ENCODE results near the gene LPCAT1. TPM values are rescaled to one million over a fixed set of nuclear protein-coding genes. Genes with fewer than 3 reads are reported as not detected.

LPCAT1 gene
- total RNA-seq, 1 experiment from 2014 or later, result 59.8 TPM

- no peak for DNase-seq (ENCODE audit: low read depth, low spot score)
- no peak for ATAC-seq
- no peak overlapping the region for H3K27ac ChIP-seq (ENCODE audit: low read length)
- H3K9me3 ChIP-seq (ENCODE audit: control insufficient read depth, insufficient read depth, low read depth, low read length), result no peaks in the 10 kb centered on the region
- no peaks in the 10 kb centered on the region for H3K36me3 ChIP-seq (ENCODE audit: control insufficient read depth, insufficient read depth, low read length)
- no peaks in the 10 kb centered on the region for H3K27me3 ChIP-seq (ENCODE audit: control insufficient read depth, insufficient read depth, low read length)
- CTCF ChIA-PET, result interaction anchor here (0.6 kb wide), 1 partner anchor 23 kb away, joined by 3 read pairs; no protein-coding TSS in a partner anchor
- H3K4me3 ChIP-seq (ENCODE audit: low read depth in 2 of 2, low read length in 2 of 2), result no peak overlapping the region
- TF ChIP-seq POLR2AphosphoS5 (IDR thresholded peaks at IDR 0.05; ENCODE audit: low read depth, low read length) (no peak), TCF7L2 (IDR thresholded peaks at IDR 0.05; ENCODE audit: low read depth, low read length) (no peak), SIN3A (IDR thresholded peaks at IDR 0.05; ENCODE audit: borderline replicate concordance, insufficient read depth, low read depth, low read length) (no peak)
- TF ChIP-seq, protein P1, sequence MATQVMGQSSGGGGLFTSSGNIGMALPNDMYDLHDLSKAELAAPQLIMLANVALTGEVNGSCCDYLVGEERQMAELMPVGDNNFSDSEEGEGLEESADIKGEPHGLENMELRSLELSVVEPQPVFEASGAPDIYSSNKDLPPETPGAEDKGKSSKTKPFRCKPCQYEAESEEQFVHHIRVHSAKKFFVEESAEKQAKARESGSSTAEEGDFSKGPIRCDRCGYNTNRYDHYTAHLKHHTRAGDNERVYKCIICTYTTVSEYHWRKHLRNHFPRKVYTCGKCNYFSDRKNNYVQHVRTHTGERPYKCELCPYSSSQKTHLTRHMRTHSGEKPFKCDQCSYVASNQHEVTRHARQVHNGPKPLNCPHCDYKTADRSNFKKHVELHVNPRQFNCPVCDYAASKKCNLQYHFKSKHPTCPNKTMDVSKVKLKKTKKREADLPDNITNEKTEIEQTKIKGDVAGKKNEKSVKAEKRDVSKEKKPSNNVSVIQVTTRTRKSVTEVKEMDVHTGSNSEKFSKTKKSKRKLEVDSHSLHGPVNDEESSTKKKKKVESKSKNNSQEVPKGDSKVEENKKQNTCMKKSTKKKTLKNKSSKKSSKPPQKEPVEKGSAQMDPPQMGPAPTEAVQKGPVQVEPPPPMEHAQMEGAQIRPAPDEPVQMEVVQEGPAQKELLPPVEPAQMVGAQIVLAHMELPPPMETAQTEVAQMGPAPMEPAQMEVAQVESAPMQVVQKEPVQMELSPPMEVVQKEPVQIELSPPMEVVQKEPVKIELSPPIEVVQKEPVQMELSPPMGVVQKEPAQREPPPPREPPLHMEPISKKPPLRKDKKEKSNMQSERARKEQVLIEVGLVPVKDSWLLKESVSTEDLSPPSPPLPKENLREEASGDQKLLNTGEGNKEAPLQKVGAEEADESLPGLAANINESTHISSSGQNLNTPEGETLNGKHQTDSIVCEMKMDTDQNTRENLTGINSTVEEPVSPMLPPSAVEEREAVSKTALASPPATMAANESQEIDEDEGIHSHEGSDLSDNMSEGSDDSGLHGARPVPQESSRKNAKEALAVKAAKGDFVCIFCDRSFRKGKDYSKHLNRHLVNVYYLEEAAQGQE (IDR thresholded peaks at IDR 0.05; ENCODE audit: insufficient read depth in 1 of 2, low read depth in 2 of 2, low read length in 1 of 2), result no peak
- TF ChIP-seq, protein P2, sequence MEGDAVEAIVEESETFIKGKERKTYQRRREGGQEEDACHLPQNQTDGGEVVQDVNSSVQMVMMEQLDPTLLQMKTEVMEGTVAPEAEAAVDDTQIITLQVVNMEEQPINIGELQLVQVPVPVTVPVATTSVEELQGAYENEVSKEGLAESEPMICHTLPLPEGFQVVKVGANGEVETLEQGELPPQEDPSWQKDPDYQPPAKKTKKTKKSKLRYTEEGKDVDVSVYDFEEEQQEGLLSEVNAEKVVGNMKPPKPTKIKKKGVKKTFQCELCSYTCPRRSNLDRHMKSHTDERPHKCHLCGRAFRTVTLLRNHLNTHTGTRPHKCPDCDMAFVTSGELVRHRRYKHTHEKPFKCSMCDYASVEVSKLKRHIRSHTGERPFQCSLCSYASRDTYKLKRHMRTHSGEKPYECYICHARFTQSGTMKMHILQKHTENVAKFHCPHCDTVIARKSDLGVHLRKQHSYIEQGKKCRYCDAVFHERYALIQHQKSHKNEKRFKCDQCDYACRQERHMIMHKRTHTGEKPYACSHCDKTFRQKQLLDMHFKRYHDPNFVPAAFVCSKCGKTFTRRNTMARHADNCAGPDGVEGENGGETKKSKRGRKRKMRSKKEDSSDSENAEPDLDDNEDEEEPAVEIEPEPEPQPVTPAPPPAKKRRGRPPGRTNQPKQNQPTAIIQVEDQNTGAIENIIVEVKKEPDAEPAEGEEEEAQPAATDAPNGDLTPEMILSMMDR (IDR thresholded peaks at IDR 0.05), result no peak
- no TSS peak for BruUV-seq (replicated peaks)
- H3K4me1 ChIP-seq (ENCODE audit: control insufficient read depth, insufficient read depth, low read length), result no peaks in the 10 kb centered on the region
- intact Hi-C loops (cut with micrococcal nuclease; ENCODE audit: unreplicated experiment), result no loop called here
- in situ Hi-C loops (cut with HindIII; ENCODE audit: low pct_unique_long_range_greater_than_20kb, low sequenced_read_pairs), result no loop called here
- POLR2A ChIA-PET, result no interaction called here
Observed at GRCh38 chr5:1502737-1503120, 21.0 kb downstream of the LPCAT1 start.

DNA sequence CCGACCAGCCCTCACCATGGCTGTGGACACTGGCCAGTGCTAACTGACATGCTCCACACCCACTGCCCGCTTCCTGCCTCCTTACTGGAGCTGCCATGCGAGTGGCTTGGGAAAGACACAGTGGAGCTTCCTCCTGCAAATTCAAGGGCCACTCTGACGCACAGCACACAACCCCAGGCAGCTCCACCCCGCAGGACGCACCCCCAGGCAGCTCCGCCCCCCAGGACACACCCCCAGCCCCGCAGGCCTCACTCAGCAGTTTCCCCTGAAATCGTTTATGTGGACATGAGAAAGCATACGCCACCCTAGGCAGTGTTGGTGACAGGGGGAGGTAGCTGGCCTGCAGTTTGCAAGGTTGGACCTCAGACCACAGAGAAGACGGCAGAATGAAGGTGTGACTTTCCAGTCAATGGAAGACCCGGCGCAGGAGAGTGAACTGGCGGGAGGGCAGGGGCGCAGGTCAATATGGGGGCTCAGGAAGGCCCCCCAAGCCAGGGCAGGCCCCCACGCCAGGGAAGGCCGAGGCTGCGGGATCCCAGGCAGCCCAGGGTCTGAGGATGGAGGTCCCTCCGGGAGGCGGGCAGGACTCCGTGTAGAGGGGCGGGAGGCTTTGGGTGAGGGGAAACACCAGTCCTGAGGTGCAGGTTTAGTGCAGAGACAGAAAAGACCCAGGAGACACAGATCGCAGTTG, 21.6 kb downstream of the LPCAT1 start:
- H3K4me1 ChIP-seq (ENCODE audit: control insufficient read depth, insufficient read depth, low read length), result no peaks in the 10 kb centered on the region
- ChIA-PET POLR2A (no interaction called here), CTCF (interaction anchor here (0.6 kb wide), 1 partner anchor 22 kb away, joined by 3 read pairs; no protein-coding TSS in a partner anchor)
- H3K27me3 ChIP-seq (ENCODE audit: control insufficient read depth, insufficient read depth, low read length), result no peaks in the 10 kb centered on the region
- DNase-seq (ENCODE audit: low read depth, low spot score) (no peak), ATAC-seq (peak; percentile 40; the same call in 1 of the 2 replicates)
- H3K27ac ChIP-seq (ENCODE audit: low read length), result no peak overlapping the region
- no peaks in the 10 kb centered on the region for H3K36me3 ChIP-seq (ENCODE audit: control insufficient read depth, insufficient read depth, low read length)
- TF ChIP-seq, protein P2 (IDR thresholded peaks at IDR 0.05), result no peak
- TF ChIP-seq POLR2AphosphoS5 (IDR thresholded peaks at IDR 0.05; ENCODE audit: low read depth, low read length), result no peak
- TF ChIP-seq, protein P1 (IDR thresholded peaks at IDR 0.05; ENCODE audit: insufficient read depth in 1 of 2, low read depth in 2 of 2, low read length in 1 of 2), result no peak
- TF ChIP-seq TCF7L2 (IDR thresholded peaks at IDR 0.05; ENCODE audit: low read depth, low read length), result no peak
- TF ChIP-seq SIN3A (IDR thresholded peaks at IDR 0.05; ENCODE audit: borderline replicate concordance, insufficient read depth, low read depth, low read length), result no peak
- no peak overlapping the region for H3K4me3 ChIP-seq (ENCODE audit: low read depth in 2 of 2, low read length in 2 of 2)
- in situ Hi-C loops (cut with HindIII; ENCODE audit: low pct_unique_long_range_greater_than_20kb, low sequenced_read_pairs) (no loop called here), intact Hi-C loops (cut with micrococcal nuclease; ENCODE audit: unreplicated experiment) (no loop called here)
- H3K9me3 ChIP-seq (ENCODE audit: control insufficient read depth, insufficient read depth, low read depth, low read length), result no peaks in the 10 kb centered on the region
- BruUV-seq (replicated peaks), result no TSS peak

All from Panc1 (cell line).